H1 (cell line): ENCODE measurements around the gene ZMIZ1. TPM values are rescaled to one million over a fixed set of nuclear protein-coding genes. Genes with fewer than 3 reads are reported as not detected.

Experiments
- CTCF ChIA-PET: fragments of 300-600 bp; sonication (Branson Sonifier 250); formaldehyde crosslinking; loops from one replicate; lab custom pipeline; 2021; ENCODE audit not compliant: partially characterized antibody; lab: Charles Lee
- POLR2A ChIA-PET: fragments of 300-600 bp; sonication (Branson Sonifier 250); formaldehyde crosslinking; loops from one replicate; lab custom pipeline; 2021; ENCODE audit warnings: inconsistent platforms; ENCODE audit not compliant: partially characterized antibody; lab: Charles Lee
- DNase-seq, 2 experiments: peaks; one replicate each; pipeline versions ENCODE4 v3.0.0 to v3.0.0-alpha.2; 2010 to 2022; ENCODE audit warnings: low spot score in 2 of 2, low read depth in 1 of 2, mixed read lengths in 1 of 2
- FAIRE-seq: peaks from 2 replicates; lab custom pipeline; 2011; peaks lifted over from hg19 to GRCh38; lab: Jason Lieb, UNC
- H2AFZ ChIP-seq: 2 replicates; pipeline ENCODE4 v1.8.1; 2012; ENCODE audit warnings: low read length, inconsistent platforms
- H2AK5ac ChIP-seq: 2 replicates; pipeline ENCODE4 v1.6.1; 2013; ENCODE audit warnings: low read depth, low read length
- H2BK120ac ChIP-seq: replicated peaks from 2 replicates; pipeline ENCODE3; 2013; ENCODE audit warnings: low read depth, low read length, inconsistent platforms
- H2BK12ac ChIP-seq: 2 replicates; pipeline ENCODE4 v1.6.1; 2013; ENCODE audit warnings: low read depth, low read length
- H2BK15ac ChIP-seq: 2 replicates; pipeline ENCODE4 v1.6.1; 2013; ENCODE audit warnings: low read length
- H2BK20ac ChIP-seq: 2 replicates; pipeline ENCODE4 v1.6.1; 2013; ENCODE audit warnings: low read length
- H2BK5ac ChIP-seq: 2 replicates; pipeline ENCODE4 v1.6.1; 2013; ENCODE audit warnings: low read depth, low read length
- H3K14ac ChIP-seq: 2 replicates; pipeline ENCODE4 v1.6.1; 2013; ENCODE audit warnings: inconsistent platforms; ENCODE audit not compliant: insufficient read length
- H3K18ac ChIP-seq: 2 replicates; pipeline ENCODE4 v1.6.1; 2013; ENCODE audit warnings: low read length; ENCODE audit errors: extremely low read depth
- H3K23ac ChIP-seq: 2 replicates; pipeline ENCODE4 v1.6.1; 2013; ENCODE audit warnings: inconsistent platforms; ENCODE audit not compliant: insufficient read length
- H3K23me2 ChIP-seq: 2 replicates; pipeline ENCODE4 v1.6.1; 2013; ENCODE audit warnings: low read depth, low read length
- H3K27ac ChIP-seq: 2 replicates; pipeline ENCODE4 v1.6.1; 2011; ENCODE audit warnings: low read depth, low read length, inconsistent platforms
- H3K27me3 ChIP-seq, 4 experiments: replicated peaks in 1 of 4; 1 replicate in 1 of 4; 2 replicates in 3 of 4; pipeline versions ENCODE4 v1.6.1 to v1.8.1; 2011 to 2013; ENCODE audit warnings: low read length in 3 of 4, mild to moderate bottlenecking in 3 of 4, inconsistent platforms in 2 of 4, mixed read lengths in 2 of 4, moderate library complexity in 1 of 4; ENCODE audit not compliant: control insufficient read depth in 3 of 4, insufficient read depth in 3 of 4; ENCODE audit errors: extremely low read depth in 1 of 4
- H3K36me3 ChIP-seq, 4 experiments: 2 replicates each; pipeline versions ENCODE4 v1.6.1 to v1.8.1; 2011 to 2013; ENCODE audit warnings: mild to moderate bottlenecking in 4 of 4, low read length in 3 of 4, moderate library complexity in 2 of 4, control low read depth in 1 of 4, inconsistent platforms in 1 of 4; ENCODE audit not compliant: insufficient read depth in 4 of 4, control insufficient read depth in 2 of 4
- H3K4ac ChIP-seq: replicated peaks from 2 replicates; pipeline ENCODE3; 2013; ENCODE audit warnings: low read length, low read depth, mixed read lengths, inconsistent platforms; ENCODE audit not compliant: insufficient read length
- H3K4me1 ChIP-seq, 4 experiments: replicated peaks in 1 of 4; 1 replicate in 1 of 4; 2 replicates in 3 of 4; pipeline versions ENCODE4 v1.6.1 to v1.8.1; 2011 to 2013; ENCODE audit warnings: low read length in 3 of 4, inconsistent platforms in 2 of 4, mixed read lengths in 1 of 4; ENCODE audit not compliant: insufficient read depth in 4 of 4, control insufficient read depth in 3 of 4
- H3K4me2 ChIP-seq, 2 experiments: 2 replicates each; pipeline versions ENCODE4 v1.6.1 to v1.8.1; 2011 to 2013; ENCODE audit warnings: low read depth in 2 of 2, low read length in 2 of 2, control low read depth in 1 of 2, inconsistent platforms in 1 of 2, mild to moderate bottlenecking in 1 of 2; ENCODE audit not compliant: insufficient read depth in 1 of 2
- H3K4me3 ChIP-seq, 4 experiments: fragments of 200-600, 300-600 bp in 1 of 4; sonication (generic), shearing (Covaris generic), sonication (Bioruptor Twin) in 1 of 4; 2 replicates each; pipeline versions ENCODE4 v1.5.1 to v1.8.1; 2011 to 2016; ENCODE audit warnings: low read length in 4 of 4, low read depth in 3 of 4, control low read depth in 2 of 4, inconsistent platforms in 2 of 4, mild to moderate bottlenecking in 2 of 4, mixed read lengths in 1 of 4, moderate library complexity in 1 of 4; ENCODE audit not compliant: insufficient read depth in 2 of 4; ENCODE audit errors: extremely low read depth in 1 of 4
- H3K56ac ChIP-seq: replicated peaks from 2 replicates; pipeline ENCODE3; 2013; ENCODE audit warnings: low read depth, mild to moderate bottlenecking, mixed read lengths, low read length, inconsistent platforms; ENCODE audit not compliant: insufficient read length
- H3K79me1 ChIP-seq: 2 replicates; pipeline ENCODE4 v1.6.1; 2013; ENCODE audit warnings: low read depth, low read length, control low read depth
- H3K79me2 ChIP-seq, 2 experiments: 2 replicates each; pipeline versions ENCODE4 v1.6.1 to v1.8.1; 2012 to 2013; ENCODE audit warnings: low read length in 2 of 2, mild to moderate bottlenecking in 2 of 2, inconsistent platforms in 1 of 2; ENCODE audit not compliant: insufficient read depth in 2 of 2, control insufficient read depth in 1 of 2
- H3K9ac ChIP-seq, 4 experiments: replicated peaks in 1 of 4; 1 replicate in 1 of 4; 2 replicates in 3 of 4; pipeline versions ENCODE4 v1.6.1 to v1.8.1; 2011 to 2013; ENCODE audit warnings: low read depth in 3 of 4, low read length in 3 of 4, control low read depth in 2 of 4, mild to moderate bottlenecking in 2 of 4, moderate library complexity in 2 of 4, inconsistent platforms in 1 of 4; ENCODE audit errors: extremely low read depth in 1 of 4
- H3K9me3 ChIP-seq, 2 experiments: 2 replicates each; pipeline versions ENCODE4 v1.6.1 to v1.8.1; 2012 to 2013; ENCODE audit warnings: mild to moderate bottlenecking in 2 of 2, moderate library complexity in 2 of 2, control low read depth in 1 of 2, inconsistent platforms in 1 of 2, low read depth in 1 of 2, low read length in 1 of 2, mixed read lengths in 1 of 2; ENCODE audit not compliant: insufficient read depth in 2 of 2
- H4K20me1 ChIP-seq, 2 experiments: replicated peaks in 1 of 2; 2 replicates each; pipeline versions ENCODE3 to v1.8.1; 2011 to 2013; ENCODE audit warnings: inconsistent platforms in 2 of 2, low read length in 2 of 2, mild to moderate bottlenecking in 1 of 2; ENCODE audit not compliant: insufficient read depth in 2 of 2, control insufficient read depth in 1 of 2
- H4K5ac ChIP-seq: 2 replicates; pipeline ENCODE4 v1.6.1; 2013; ENCODE audit warnings: low read length, low read depth, mixed read lengths, inconsistent platforms; ENCODE audit not compliant: insufficient read length
- H4K8ac ChIP-seq: 2 replicates; pipeline ENCODE4 v1.8.0; 2013; ENCODE audit warnings: mild to moderate bottlenecking, moderate library complexity, low read length, inconsistent platforms; ENCODE audit not compliant: insufficient read depth; ENCODE audit errors: extremely low read depth
- H4K91ac ChIP-seq: replicated peaks from 2 replicates; pipeline ENCODE3; 2013; ENCODE audit warnings: low read length, mixed read lengths, inconsistent platforms; ENCODE audit not compliant: insufficient read length
- ASH2L ChIP-seq: fragments of 200-600, 300-600 bp; sonication (generic); IDR thresholded peaks from one replicate; pipeline ENCODE4 v1.7.1; 2017; ENCODE audit warnings: low read length
- FOSL1 ChIP-seq: IDR thresholded peaks from 2 replicates; pipeline ENCODE4 v1.6.1; 2011; ENCODE audit warnings: mild to moderate bottlenecking, low read depth, low read length, moderate library complexity; ENCODE audit not compliant: insufficient read depth
- MAFK ChIP-seq: IDR thresholded peaks from 2 replicates; pipeline ENCODE4 v1.6.1; 2012; ENCODE audit warnings: low read depth, mild to moderate bottlenecking, improper control_type of control experiment, low read length
- SAP30 ChIP-seq: fragments of 300-600 bp; sonication (generic); IDR thresholded peaks from 2 replicates; pipeline ENCODE4 v1.7.1; 2012; ENCODE audit warnings: low read length, moderate library complexity, mild to moderate bottlenecking, inconsistent platforms; ENCODE audit not compliant: insufficient read depth, insufficient replicate concordance
- SIN3A ChIP-seq, 2 experiments: IDR thresholded peaks in 1 of 2; conservative IDR thresholded peaks in 1 of 2; 2 replicates each; pipeline ENCODE4 v1.6.1; 2011 to 2012; ENCODE audit warnings: low read length in 2 of 2, improper control_type of control experiment in 1 of 2, low read depth in 1 of 2, mild to moderate bottlenecking in 1 of 2
- WGBS, 2 experiments: shearing (Covaris generic) in 1 of 2; methylation state at CpG; one replicate each; pipeline versions ENCODE4 v1.1.6 to v1.1.7; 2013 to 2015; ENCODE audit warnings: low lambda C conversion rate in 2 of 2, mixed read lengths in 2 of 2, inconsistent platforms in 1 of 2, low coverage in 1 of 2, missing lambda C conversion rate in 1 of 2; ENCODE audit not compliant: insufficient replicate concordance in 2 of 2, insufficient coverage in 1 of 2, insufficient read length in 1 of 2; ENCODE audit errors: extremely low coverage in 1 of 2, missing lambda C conversion rate in 1 of 2; 5-methylcytosine and 5-hydroxymethylcytosine counted together
- polyA plus RNA-seq, 7 experiments: library from polyadenylated mRNA; depleted of rRNA in 3 of 7; stranded (reverse) in 5 of 7; unstranded in 2 of 7; fragments of >200 nt in 5 of 7; fragments of 200-250 nt in 2 of 7; gene quantifications; 1 replicate in 5 of 7; 2 replicates in 1 of 7; 4 replicates in 1 of 7; pipeline versions ENCODE4 v1.2.1 to v1.2.3, GENCODE V29; 2011 to 2013; ENCODE audit warnings: missing spikeins in 2 of 7, mixed read lengths in 2 of 7
- total RNA-seq: library from RNA; stranded (reverse); fragmentation: NEBNext Ultra II Directional; extraction: Animal tissue kit (Norgen Biotek cat#: 25700); gene quantifications from 2 replicates; pipeline ENCODE4 v1.2.1, GENCODE V29; 2021

Gene ZMIZ1
- total and polyA plus RNA-seq, 2 of the 8 experiments (the other 6 are each of a cell fraction or from before 2014, with no cell fraction given) = 8.1 to 28.0 TPM

DNA sequence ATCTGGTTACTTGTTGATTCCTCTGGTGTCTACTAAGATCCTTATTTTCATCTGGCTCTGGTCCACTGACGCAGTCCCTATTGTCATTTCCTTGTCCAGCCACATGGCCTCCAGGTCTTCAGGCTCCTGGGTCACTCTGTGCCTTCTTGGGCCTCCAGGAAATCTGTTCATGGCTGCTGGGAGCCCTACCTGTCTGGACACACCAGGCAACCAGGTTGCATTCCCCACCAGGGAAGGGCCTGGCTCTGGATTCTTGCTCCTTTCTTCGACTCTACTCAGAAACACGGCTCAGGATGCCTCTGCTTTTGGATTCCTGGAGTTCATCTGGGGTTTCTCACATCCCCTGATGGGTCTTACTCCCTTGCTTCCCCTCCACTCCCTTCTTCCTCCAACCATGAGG, 270.5 kb downstream of the ZMIZ1 start:
- H4K91ac ChIP-seq = no peak overlapping the region
- no peak overlapping the region for H2AFZ ChIP-seq
- H3K14ac ChIP-seq = no peak overlapping the region
- H3K36me3 ChIP-seq = no peaks in the 10 kb centered on the region
- no peak overlapping the region for H3K27ac ChIP-seq
- TF ChIP-seq ASH2L (no peak), MAFK (no peak), FOSL1 (no peak), SAP30 (no peak), SIN3A (conservative IDR thresholded peaks at IDR 0.05 in 1 of 2, IDR thresholded peaks at IDR 0.05 in 1 of 2; ENCODE audit: low read depth in 1 of 2, low read length in 2 of 2) (no peak)
- no peak overlapping the region for H2BK120ac ChIP-seq
- no peak overlapping the region for H3K4ac ChIP-seq
- no peak overlapping the region for H3K4me2 ChIP-seq
- no peak overlapping the region for H3K4me3 ChIP-seq
- no peaks in the 10 kb centered on the region for H3K9me3 ChIP-seq
- no peak overlapping the region for H3K18ac ChIP-seq
- no peak overlapping the region for H2BK20ac ChIP-seq
- CTCF ChIA-PET = no interaction called here
- no peak overlapping the region for H3K9ac ChIP-seq
- no peak overlapping the region for H2BK5ac ChIP-seq
- no peaks in the 10 kb centered on the region for H3K79me2 ChIP-seq
- no peaks in the 10 kb centered on the region for H3K23me2 ChIP-seq
- POLR2A ChIA-PET = no interaction called here
- no peaks in the 10 kb centered on the region for H3K27me3 ChIP-seq
- H3K79me1 ChIP-seq = no peaks in the 10 kb centered on the region
- DNase-seq (no peak), FAIRE-seq (no peak)
- no peak overlapping the region for H4K5ac ChIP-seq
- no peak overlapping the region for H2BK15ac ChIP-seq
- no peak overlapping the region for H2BK12ac ChIP-seq
- peaks cover 0 to 12% (median 0%) of the 10 kb centered on the region in 4 experiments; a peak in 3 of 7 replicates for H3K4me1 ChIP-seq
- no peak overlapping the region for H2AK5ac ChIP-seq
- H4K8ac ChIP-seq = peak overlapping the region; percentile 18; the same call in 1 of the 2 replicates
- H3K56ac ChIP-seq = no peak overlapping the region
- WGBS, 2 experiments = 92% methylated on average over 3 of the region's 3 CpGs; no CpG with 5 or more reads in 1 of the 2 experiments
- H4K20me1 ChIP-seq = no peaks in the 10 kb centered on the region
- no peak overlapping the region for H3K23ac ChIP-seq
